SK-N-MC (cell line): ENCODE measurements around the gene RAMAC.
A peak's percentile ranks its signal among the peaks of the same experiment; 100 is the strongest.

Source experiments
- DNase-seq: peaks from one replicate; pipeline ENCODE4 v3.0.0-alpha.2; 2011; ENCODE audit warnings: low read depth, low spot score
- H3K27ac ChIP-seq: fragments of 200-600 bp; sonication (generic); 2 replicates; pipeline ENCODE4 v1.5.1; 2016; ENCODE audit warnings: mixed run types
- H3K36me3 ChIP-seq: fragments of 200-600 bp; sonication (generic); 2 replicates; pipeline ENCODE4 v1.6.1; 2017; ENCODE audit warnings: antibody characterized with exemption, low read length, mixed read lengths; ENCODE audit not compliant: insufficient read depth
- H3K4me3 ChIP-seq: fragments of 200-600 bp; sonication (generic); 2 replicates; pipeline ENCODE4 v1.5.1; 2016
- H3K9ac ChIP-seq: fragments of 200-600 bp; sonication (generic); 2 replicates; pipeline ENCODE4 v1.8.0; 2017; ENCODE audit warnings: mixed run types, mixed read lengths; ENCODE audit not compliant: insufficient read length
- H3K9me3 ChIP-seq: fragments of 200-600 bp; sonication (generic); 2 replicates; pipeline ENCODE4 v1.6.1; 2017; ENCODE audit warnings: low read depth, mild to moderate bottlenecking, antibody characterized with exemption, low read length, moderate library complexity, mixed read lengths
- EZH2 ChIP-seq: fragments of 200-600 bp; sonication (generic); IDR thresholded peaks from one replicate; pipeline ENCODE4 v1.6.1; 2017; ENCODE audit warnings: antibody characterized with exemption
- FOXP2 ChIP-seq: optimal IDR thresholded peaks from 2 replicates; pipeline ENCODE3; 2011; ENCODE audit warnings: mild to moderate bottlenecking, moderate library complexity; ENCODE audit not compliant: insufficient read depth; ENCODE audit errors: extremely low read length, control extremely low read depth
- POLR2AphosphoS5 ChIP-seq: IDR thresholded peaks from 2 replicates; pipeline ENCODE4 v1.6.1; 2012; ENCODE audit warnings: mild to moderate bottlenecking, low read depth, low read length, borderline replicate concordance

The RAMAC gene

GRCh38 chr15:82946155-82946701, 39.8 kb upstream of the RAMAC start:
- Histone ChIP-seq H3K36me3 (no peaks in the 10 kb centered on the region), H3K4me3 (no peak overlapping the region), H3K27ac (no peak overlapping the region), H3K9me3 (no peaks in the 10 kb centered on the region), H3K9ac (no peak overlapping the region)
- TF ChIP-seq FOXP2 = no peak
- no peak for TF ChIP-seq POLR2AphosphoS5
- no peak for TF ChIP-seq EZH2
- no peak for DNase-seq

- Histone ChIP-seq H3K9ac (no peak overlapping the region), H3K4me3 (no peak overlapping the region), H3K36me3 (no peaks in the 10 kb centered on the region), H3K9me3 (no peaks in the 10 kb centered on the region), H3K27ac (no peak overlapping the region)
- TF ChIP-seq POLR2AphosphoS5 (no peak), EZH2 (no peak), FOXP2 (no peak)
- no peak for DNase-seq
Observed at GRCh38 chr15:82950295-82950694, 35.7 kb upstream of the RAMAC start.

- H3K9me3 ChIP-seq = no peaks in the 10 kb centered on the region
- H3K9ac ChIP-seq = no peak overlapping the region
- DNase-seq = no peak
- peak overlapping the region; percentile 86 for H3K4me3 ChIP-seq
- no peak for TF ChIP-seq EZH2
- H3K36me3 ChIP-seq = no peaks in the 10 kb centered on the region
- H3K27ac ChIP-seq = no peak overlapping the region
Observed at GRCh38 chr15:82950746-82951370, 35.2 kb upstream of the RAMAC start.

GRCh38 chr15:82951472-82952157, 34.4 kb upstream of the RAMAC start:
- Histone ChIP-seq H3K27ac (no peak overlapping the region), H3K4me3 (peak overlapping the region; percentile 86), H3K36me3 (no peaks in the 10 kb centered on the region), H3K9me3 (no peaks in the 10 kb centered on the region), H3K9ac (peak overlapping the region; percentile 68)
- no peak for DNase-seq
- TF ChIP-seq POLR2AphosphoS5 = no peak
- TF ChIP-seq EZH2 = no peak
- TF ChIP-seq FOXP2 = no peak

GRCh38 chr15:82952158-82953081, 33.6 kb upstream of the RAMAC start, which contains the start of gene HOMER2:
HOMER2 (minus strand) TSS chr15:82952720; CDS start chr15:82952535, 185 bp downstream.
- peak within 1 kb of the TSS; percentile 88 for H3K4me3 ChIP-seq
- TF ChIP-seq FOXP2 = no peak
- no peak for TF ChIP-seq POLR2AphosphoS5
- TF ChIP-seq EZH2 = no peak
- H3K9ac ChIP-seq = peak within 1 kb of the TSS; percentile 68
- no peaks in the 10 kb centered on the region for H3K9me3 ChIP-seq
- no peak within 1 kb of the TSS for H3K27ac ChIP-seq
- no peak for DNase-seq
- no peaks in the 10 kb centered on the region for H3K36me3 ChIP-seq

GRCh38 chr15:82958638-82959037, 27.4 kb upstream of the RAMAC start:
- no peak for DNase-seq
- H3K9me3 ChIP-seq = no peaks in the 10 kb centered on the region
- no peak overlapping the region for H3K4me3 ChIP-seq
- H3K36me3 ChIP-seq = no peaks in the 10 kb centered on the region
- TF ChIP-seq POLR2AphosphoS5 = no peak
- TF ChIP-seq EZH2 = no peak
- TF ChIP-seq FOXP2 = no peak
- H3K27ac ChIP-seq = no peak overlapping the region
- no peak overlapping the region for H3K9ac ChIP-seq

- Histone ChIP-seq H3K4me3 (no peak overlapping the region), H3K36me3 (no peaks in the 10 kb centered on the region), H3K27ac (no peak overlapping the region), H3K9ac (no peak overlapping the region), H3K9me3 (no peaks in the 10 kb centered on the region)
- DNase-seq = no peak
- TF ChIP-seq FOXP2 = no peak
- TF ChIP-seq POLR2AphosphoS5 = no peak
- TF ChIP-seq EZH2 = no peak
Observed at GRCh38 chr15:82959423-82959822, 26.6 kb upstream of the RAMAC start.

GRCh38 chr15:82960766-82961165, 25.2 kb upstream of the RAMAC start:
- DNase-seq = no peak
- TF ChIP-seq FOXP2 (no peak), POLR2AphosphoS5 (no peak), EZH2 (no peak)
- no peaks in the 10 kb centered on the region for H3K9me3 ChIP-seq
- H3K36me3 ChIP-seq = no peaks in the 10 kb centered on the region
- no peak overlapping the region for H3K9ac ChIP-seq
- no peak overlapping the region for H3K27ac ChIP-seq
- H3K4me3 ChIP-seq = no peak overlapping the region
